ENCODE measurements around the gene MYH13. TPM values are rescaled to one million over a fixed set of nuclear protein-coding genes. Genes with fewer than 3 reads are reported as not detected.

MYH13 gene
- total and polyA plus RNA-seq, 2 donors (not counting 3 experiments of a cell fraction or from before 2014, with no cell fraction given), result not detected

- H3K4me3 ChIP-seq (replicated peaks in 1 of 3; ENCODE audit: insufficient read depth in 1 of 3, low read depth in 1 of 3, low read length in 3 of 3), result no peak overlapping the region
- H2AFZ ChIP-seq (ENCODE audit: low read depth, low read length), result no peak overlapping the region
- no peaks in the 10 kb centered on the region for H4K20me1 ChIP-seq (replicated peaks; ENCODE audit: control insufficient read depth, extremely low read depth, insufficient read depth, low read length)
- H3K4me2 ChIP-seq (ENCODE audit: insufficient read depth, low read length), result no peak overlapping the region
- no peak overlapping the region for H3K27ac ChIP-seq (ENCODE audit: insufficient read depth, low read depth, low read length)
- intact Hi-C loops (cut with micrococcal nuclease) (no loop called here), dilution Hi-C loops (cut with MboI; ENCODE audit: extremely low pct_ligation_motif_present, low sequenced_read_pairs) (no loop called here)
- FAIRE-seq (no peak), DNase-seq (ENCODE audit: low read depth, low spot score) (no peak)
- TF ChIP-seq EZH2 (IDR thresholded peaks at IDR 0.05; ENCODE audit: borderline replicate concordance, low read depth, low read length, severe bottlenecking) (no peak), POLR2A (IDR thresholded peaks at IDR 0.05; ENCODE audit: low read depth, low read length) (no peak), POLR2AphosphoS5 (IDR thresholded peaks at IDR 0.05; ENCODE audit: insufficient read depth, low read depth, low read length) (no peak), MAX (IDR thresholded peaks at IDR 0.05; ENCODE audit: insufficient read depth, insufficient read length) (no peak), GATA2 (IDR thresholded peaks at IDR 0.05; ENCODE audit: insufficient read depth, insufficient read length, low read depth, low read length) (no peak), MYC (IDR thresholded peaks at IDR 0.05; ENCODE audit: low read depth, low read length) (no peak), FOS (IDR thresholded peaks at IDR 0.05; ENCODE audit: borderline replicate concordance, insufficient read depth, low read length) (no peak), JUN (IDR thresholded peaks at IDR 0.05; ENCODE audit: borderline replicate concordance, insufficient read depth, insufficient read length, low read depth) (no peak)
- TF ChIP-seq, protein P1, sequence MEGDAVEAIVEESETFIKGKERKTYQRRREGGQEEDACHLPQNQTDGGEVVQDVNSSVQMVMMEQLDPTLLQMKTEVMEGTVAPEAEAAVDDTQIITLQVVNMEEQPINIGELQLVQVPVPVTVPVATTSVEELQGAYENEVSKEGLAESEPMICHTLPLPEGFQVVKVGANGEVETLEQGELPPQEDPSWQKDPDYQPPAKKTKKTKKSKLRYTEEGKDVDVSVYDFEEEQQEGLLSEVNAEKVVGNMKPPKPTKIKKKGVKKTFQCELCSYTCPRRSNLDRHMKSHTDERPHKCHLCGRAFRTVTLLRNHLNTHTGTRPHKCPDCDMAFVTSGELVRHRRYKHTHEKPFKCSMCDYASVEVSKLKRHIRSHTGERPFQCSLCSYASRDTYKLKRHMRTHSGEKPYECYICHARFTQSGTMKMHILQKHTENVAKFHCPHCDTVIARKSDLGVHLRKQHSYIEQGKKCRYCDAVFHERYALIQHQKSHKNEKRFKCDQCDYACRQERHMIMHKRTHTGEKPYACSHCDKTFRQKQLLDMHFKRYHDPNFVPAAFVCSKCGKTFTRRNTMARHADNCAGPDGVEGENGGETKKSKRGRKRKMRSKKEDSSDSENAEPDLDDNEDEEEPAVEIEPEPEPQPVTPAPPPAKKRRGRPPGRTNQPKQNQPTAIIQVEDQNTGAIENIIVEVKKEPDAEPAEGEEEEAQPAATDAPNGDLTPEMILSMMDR (IDR thresholded peaks at IDR 0.05; ENCODE audit: extremely low read depth in 1 of 2, insufficient read depth in 1 of 2, low read depth in 1 of 2, low read length in 2 of 2), result no peak
- no peak overlapping the region for H3K9ac ChIP-seq (replicated peaks; ENCODE audit: extremely low read depth, insufficient read depth, low read length)
- no peaks in the 10 kb centered on the region for H3K79me2 ChIP-seq (ENCODE audit: control insufficient read depth, insufficient read depth, low read length)
- no TSS peak for BruUV-seq (replicated peaks)
- no peaks in the 10 kb centered on the region for H3K36me3 ChIP-seq (ENCODE audit: control insufficient read depth in 2 of 2, extremely low read depth in 1 of 2, insufficient read depth in 2 of 2, low read length in 2 of 2)
- H3K27me3 ChIP-seq (ENCODE audit: control insufficient read depth in 2 of 2, insufficient read depth in 2 of 2, low read length in 2 of 2), result no peaks in the 10 kb centered on the region
- no peaks in the 10 kb centered on the region for H3K9me3 ChIP-seq (replicated peaks; ENCODE audit: control insufficient read depth, insufficient read depth, low read length)
- no peaks in the 10 kb centered on the region for H3K4me1 ChIP-seq (ENCODE audit: control insufficient read depth, extremely low read depth, insufficient read depth, low read length)
- POLR2A ChIA-PET, result no interaction called here
- CTCF ChIA-PET, result no interaction called here
- no peaks in the 10 kb centered on the region for H3K9me1 ChIP-seq (replicated peaks; ENCODE audit: control insufficient read depth, extremely low read depth, insufficient read depth, low read length)
These were observed 82.8 kb downstream of the MYH13 start for GRCh38 chr17:10290041-10290440.
